ENCODE data around the gene DENND1A.

DENND1A gene

GRCh38 chr9:123601828-123602227 is 328.1 kb downstream of the DENND1A start:
- TF ChIP-seq POLR2AphosphoS5 (IDR thresholded peaks at IDR 0.05; ENCODE audit: low read depth, low read length) (no peak), TAF1 (IDR thresholded peaks at IDR 0.05; ENCODE audit: borderline replicate concordance, insufficient read depth, low read length) (no peak), SIN3A (IDR thresholded peaks at IDR 0.05; ENCODE audit: borderline replicate concordance, insufficient read depth, low read length) (no peak), REST (IDR thresholded peaks at IDR 0.05; ENCODE audit: insufficient read depth in 1 of 2, low read depth in 2 of 2, low read length in 2 of 2) (no peak), FOXP2 (optimal IDR thresholded peaks at IDR 0.05; ENCODE audit: borderline replicate concordance, extremely low read depth, extremely low read length, insufficient read depth) (no peak)

- TF ChIP-seq SIN3A (IDR thresholded peaks at IDR 0.05; ENCODE audit: borderline replicate concordance, insufficient read depth, low read length) = no peak
- no peak for TF ChIP-seq REST (IDR thresholded peaks at IDR 0.05; ENCODE audit: insufficient read depth in 1 of 2, low read depth in 2 of 2, low read length in 2 of 2)
- no peak for TF ChIP-seq POLR2AphosphoS5 (IDR thresholded peaks at IDR 0.05; ENCODE audit: low read depth, low read length)
- TF ChIP-seq FOXP2 (optimal IDR thresholded peaks at IDR 0.05; ENCODE audit: borderline replicate concordance, extremely low read depth, extremely low read length, insufficient read depth) = no peak
- no peak for TF ChIP-seq TAF1 (IDR thresholded peaks at IDR 0.05; ENCODE audit: borderline replicate concordance, insufficient read depth, low read length)
Observed at GRCh38 chr9:123599781-123600180, 330.1 kb downstream of the DENND1A start.

DNA sequence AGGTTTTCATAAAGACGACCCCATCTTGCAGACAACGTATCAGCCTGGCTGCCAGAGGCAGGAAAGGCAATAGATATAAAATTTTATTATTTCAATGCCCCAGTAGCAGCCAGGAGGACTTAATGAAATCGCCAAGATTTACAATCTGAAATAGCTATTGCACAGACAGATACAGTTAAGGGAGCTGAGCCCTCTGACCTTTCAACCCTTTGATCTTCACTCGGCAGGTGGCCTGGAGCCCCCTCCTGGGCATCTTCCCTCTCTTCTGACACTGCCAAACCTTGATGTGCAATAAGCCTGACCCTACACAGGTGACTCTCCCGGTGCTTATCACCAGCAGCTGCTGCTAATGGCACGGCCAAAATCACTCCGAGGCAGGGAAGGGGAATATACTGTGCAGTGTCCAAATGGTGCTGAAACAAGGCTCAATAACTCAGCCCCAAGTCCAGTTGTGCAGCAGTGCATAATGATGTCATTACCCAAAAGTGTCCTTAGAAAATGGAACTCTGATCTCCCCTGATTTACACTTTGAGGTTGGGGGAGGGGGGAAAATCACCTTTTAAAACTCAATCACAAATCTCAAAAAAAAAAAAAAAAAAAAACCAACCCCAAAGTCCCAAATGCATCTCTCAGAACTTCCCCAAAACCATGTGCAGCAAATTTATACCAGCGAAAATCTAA is 331.9 kb downstream of the DENND1A start:
- TF ChIP-seq SIN3A (IDR thresholded peaks at IDR 0.05; ENCODE audit: borderline replicate concordance, insufficient read depth, low read length) (no peak), FOXP2 (optimal IDR thresholded peaks at IDR 0.05; ENCODE audit: borderline replicate concordance, extremely low read depth, extremely low read length, insufficient read depth) (no peak), POLR2AphosphoS5 (IDR thresholded peaks at IDR 0.05; ENCODE audit: low read depth, low read length) (no peak), TAF1 (IDR thresholded peaks at IDR 0.05; ENCODE audit: borderline replicate concordance, insufficient read depth, low read length) (no peak), REST (IDR thresholded peaks at IDR 0.05; ENCODE audit: insufficient read depth in 1 of 2, low read depth in 2 of 2, low read length in 2 of 2) (no peak)

DNA sequence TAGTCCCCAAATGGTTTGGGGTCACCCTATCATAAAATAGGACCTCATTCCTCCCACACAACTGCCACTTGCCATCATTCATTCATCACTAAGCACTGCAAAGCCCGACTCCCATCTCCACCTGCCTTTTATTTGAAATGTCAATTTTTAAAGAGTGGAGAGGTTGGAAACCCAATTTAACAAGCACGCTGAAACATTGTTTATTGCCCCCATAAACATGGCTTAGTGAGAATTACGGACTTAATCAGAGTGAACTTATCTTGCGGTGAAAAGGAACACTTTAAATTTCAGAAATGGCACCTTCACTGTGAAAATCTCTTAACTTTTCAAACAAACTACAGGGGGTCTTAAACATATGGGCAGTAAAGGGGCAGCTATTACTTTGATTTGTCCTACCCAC is 332.9 kb downstream of the DENND1A start:
- TF ChIP-seq POLR2AphosphoS5 (IDR thresholded peaks at IDR 0.05; ENCODE audit: low read depth, low read length) (no peak), SIN3A (IDR thresholded peaks at IDR 0.05; ENCODE audit: borderline replicate concordance, insufficient read depth, low read length) (no peak), REST (IDR thresholded peaks at IDR 0.05; ENCODE audit: insufficient read depth in 1 of 2, low read depth in 2 of 2, low read length in 2 of 2) (no peak), TAF1 (IDR thresholded peaks at IDR 0.05; ENCODE audit: borderline replicate concordance, insufficient read depth, low read length) (no peak), FOXP2 (optimal IDR thresholded peaks at IDR 0.05; ENCODE audit: borderline replicate concordance, extremely low read depth, extremely low read length, insufficient read depth) (no peak)

Data from PFSK-1 (cell line).